ENCODE results near the gene ADPRHL1. TPM values are rescaled to one million over a fixed set of nuclear protein-coding genes. Genes with fewer than 3 reads are reported as not detected.
A peak's percentile ranks its signal among the peaks of the same experiment; 100 is the strongest.

Gene ADPRHL1
- total and polyA plus RNA-seq, 7 donors, result 1.2 to 7.8 (median 4.2) TPM

GRCh38 chr13:113497217-113497616, 43.9 kb upstream of the ADPRHL1 start:
- Histone ChIP-seq H3K36me3 (peaks cover 29 to 58% (median 40%) of the 10 kb centered on the region in 4 donors), H3K27ac (no peak overlapping the region), H3K4me1 (peaks cover 0 to 53% (median 42%) of the 10 kb centered on the region in 4 donors), H3K4me3 (no peak overlapping the region), H3K27me3 (no peaks in the 10 kb centered on the region), H3K9me3 (no peaks in the 10 kb centered on the region)
- intact Hi-C loops (cut with DNase I), result no loop called here
- 96 to 97% methylated on average over 1 of the region's 1 CpG for WGBS, 2 donors
- no peak for DNase-seq
- no peak for TF ChIP-seq POLR2A (IDR thresholded peaks at IDR 0.05)
- TF ChIP-seq EP300 (IDR thresholded peaks at IDR 0.05), result no peak
- no peak for TF ChIP-seq CTCF (IDR thresholded peaks at IDR 0.05)
- TF ChIP-seq POLR2AphosphoS5 (IDR thresholded peaks at IDR 0.05), result no peak

- peaks cover 19 to 42% (median 25%) of the 10 kb centered on the region in 4 donors for H3K36me3 ChIP-seq
- no peaks in the 10 kb centered on the region for H3K9me3 ChIP-seq
- no peaks in the 10 kb centered on the region for H3K27me3 ChIP-seq
- peak overlapping the region in 3 of 4 donors; percentile 9 to 18 (median 10) for H3K4me3 ChIP-seq
- intact Hi-C loops (cut with DNase I), result no loop called here
- 78 to 91% methylated on average over 26 of the region's 26 CpGs for WGBS, 2 donors
- TF ChIP-seq EP300 (IDR thresholded peaks at IDR 0.05) (no peak), POLR2AphosphoS5 (IDR thresholded peaks at IDR 0.05) (no peak)
- peak overlapping the region; percentile 33 to 94 (median 74) for H3K27ac ChIP-seq
- H3K4me1 ChIP-seq, result peaks cover 0 to 61% (median 50%) of the 10 kb centered on the region in 4 donors
- no peak for DNase-seq
Observed at GRCh38 chr13:113495494-113496210, 42.4 kb upstream of the ADPRHL1 start.

- Histone ChIP-seq H3K9me3 (no peaks in the 10 kb centered on the region), H3K4me3 (no peak overlapping the region), H3K27ac (peak overlapping the region; percentile 60 to 94 (median 77)), H3K36me3 (peaks cover 0 to 20% (median 5%) of the 10 kb centered on the region in 4 donors), H3K4me1 (peaks cover 0 to 76% (median 64%) of the 10 kb centered on the region in 4 donors), H3K27me3 (no peaks in the 10 kb centered on the region)
- intact Hi-C loops (cut with DNase I), result loop anchor here (5.0 kb wide), 2 partner anchors 39 to 286 kb away; partner anchors contain the start of genes CUL4A and PCID2
- 6 to 31% methylated on average over 5 of the region's 5 CpGs for WGBS, 2 donors
- no peak for DNase-seq
- no peak for TF ChIP-seq CTCF (IDR thresholded peaks at IDR 0.05)
- no peak for TF ChIP-seq POLR2A (IDR thresholded peaks at IDR 0.05)
- peak in 3 of 4 donors; percentile 29 to 69 (median 30) for TF ChIP-seq POLR2AphosphoS5 (IDR thresholded peaks at IDR 0.05)
- no peak for TF ChIP-seq EP300 (IDR thresholded peaks at IDR 0.05)
Observed at GRCh38 chr13:113493315-113493951, 40.1 kb upstream of the ADPRHL1 start.

GRCh38 chr13:113491982-113492381, 38.7 kb upstream of the ADPRHL1 start:
- no peaks in the 10 kb centered on the region for H3K9me3 ChIP-seq
- peaks cover 0 to 84% (median 62%) of the 10 kb centered on the region in 4 donors for H3K4me1 ChIP-seq
- intact Hi-C loops (cut with DNase I), result loop anchor here (2.0 to 5.0 kb wide), 3 partner anchors 37 to 285 kb away; partner anchors contain the start of genes CUL4A and PCID2
- H3K36me3 ChIP-seq, result peaks cover 0 to 8% (median 2%) of the 10 kb centered on the region in 4 donors
- no peak for TF ChIP-seq EP300 (IDR thresholded peaks at IDR 0.05)
- TF ChIP-seq POLR2AphosphoS5 (IDR thresholded peaks at IDR 0.05), result no peak
- TF ChIP-seq CTCF (IDR thresholded peaks at IDR 0.05), result no peak
- no peak for TF ChIP-seq POLR2A (IDR thresholded peaks at IDR 0.05)
- DNase-seq, result no peak
- H3K4me3 ChIP-seq, result peak overlapping the region; percentile 88 to 94 (median 92)
- H3K27me3 ChIP-seq, result no peaks in the 10 kb centered on the region
- 86 to 88% methylated on average over 9 of the region's 9 CpGs for WGBS, 2 donors
- H3K27ac ChIP-seq, result peak overlapping the region; percentile 87 to 95 (median 93)

- peak overlapping the region; percentile 87 to 95 (median 93) for H3K27ac ChIP-seq
- H3K4me3 ChIP-seq, result peak overlapping the region; percentile 88 to 94 (median 92)
- H3K9me3 ChIP-seq, result no peaks in the 10 kb centered on the region
- no peaks in the 10 kb centered on the region for H3K27me3 ChIP-seq
- peaks cover 0 to 84% (median 65%) of the 10 kb centered on the region in 4 donors for H3K4me1 ChIP-seq
- DNase-seq, result no peak
- intact Hi-C loops (cut with DNase I), result loop anchor here (2.0 to 5.0 kb wide), 3 partner anchors 37 to 284 kb away; partner anchors contain the start of genes CUL4A and PCID2
- TF ChIP-seq CTCF (IDR thresholded peaks at IDR 0.05), result no peak
- TF ChIP-seq POLR2AphosphoS5 (IDR thresholded peaks at IDR 0.05), result peak in 1 of 4 donors; percentile 10
- no peak for TF ChIP-seq POLR2A (IDR thresholded peaks at IDR 0.05)
- no peak for TF ChIP-seq EP300 (IDR thresholded peaks at IDR 0.05)
- WGBS, 2 donors, result 7 to 11% methylated on average over 22 of the region's 22 CpGs
- peaks cover 0 to 2% (median 0%) of the 10 kb centered on the region in 4 donors for H3K36me3 ChIP-seq
Observed at GRCh38 chr13:113491418-113491883, 38.2 kb upstream of the ADPRHL1 start.

Measured in sigmoid colon (tissue), 7 donors.